ENCODE data around the gene C1QA.

DNA sequence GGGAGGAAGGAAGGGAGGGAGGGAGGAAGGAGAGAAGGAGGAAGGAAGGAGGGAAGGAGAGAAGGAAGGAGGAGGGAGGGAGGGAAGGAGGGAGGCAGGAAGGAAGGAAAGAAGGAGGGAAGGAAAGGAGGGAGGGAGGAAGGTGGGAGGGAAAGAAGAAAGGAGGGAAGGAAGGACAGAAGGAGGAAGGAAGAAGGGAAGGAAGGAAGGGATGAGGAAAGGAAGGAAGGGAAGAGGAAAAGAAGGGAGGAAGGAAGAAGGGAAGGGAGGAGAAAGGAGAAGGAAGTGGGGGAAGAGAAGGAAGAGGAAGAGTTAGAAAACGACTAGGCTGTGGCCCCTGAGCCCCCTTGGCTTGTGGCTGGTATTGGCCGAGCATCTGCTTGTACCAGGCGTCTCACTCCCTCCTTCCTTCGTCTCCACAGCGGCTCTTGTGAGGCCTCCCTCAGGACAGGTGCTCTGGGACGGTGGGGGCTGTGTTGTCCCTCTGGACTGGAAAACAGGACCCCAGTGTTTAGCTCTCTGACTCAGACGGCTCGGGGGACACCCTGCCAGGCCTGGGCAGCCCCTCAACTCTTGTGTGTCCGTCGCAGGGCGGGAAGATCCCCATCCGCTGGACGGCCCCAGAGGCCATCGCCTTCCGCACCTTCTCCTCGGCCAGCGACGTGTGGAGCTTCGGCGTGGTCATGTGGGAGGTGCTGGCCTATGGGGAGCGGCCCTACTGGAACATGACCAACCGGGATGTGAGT lies 36.2 kb upstream of the C1QA start:
- no peak for TF ChIP-seq POLR2A (IDR thresholded peaks at IDR 0.05)
- TF ChIP-seq, protein P1, sequence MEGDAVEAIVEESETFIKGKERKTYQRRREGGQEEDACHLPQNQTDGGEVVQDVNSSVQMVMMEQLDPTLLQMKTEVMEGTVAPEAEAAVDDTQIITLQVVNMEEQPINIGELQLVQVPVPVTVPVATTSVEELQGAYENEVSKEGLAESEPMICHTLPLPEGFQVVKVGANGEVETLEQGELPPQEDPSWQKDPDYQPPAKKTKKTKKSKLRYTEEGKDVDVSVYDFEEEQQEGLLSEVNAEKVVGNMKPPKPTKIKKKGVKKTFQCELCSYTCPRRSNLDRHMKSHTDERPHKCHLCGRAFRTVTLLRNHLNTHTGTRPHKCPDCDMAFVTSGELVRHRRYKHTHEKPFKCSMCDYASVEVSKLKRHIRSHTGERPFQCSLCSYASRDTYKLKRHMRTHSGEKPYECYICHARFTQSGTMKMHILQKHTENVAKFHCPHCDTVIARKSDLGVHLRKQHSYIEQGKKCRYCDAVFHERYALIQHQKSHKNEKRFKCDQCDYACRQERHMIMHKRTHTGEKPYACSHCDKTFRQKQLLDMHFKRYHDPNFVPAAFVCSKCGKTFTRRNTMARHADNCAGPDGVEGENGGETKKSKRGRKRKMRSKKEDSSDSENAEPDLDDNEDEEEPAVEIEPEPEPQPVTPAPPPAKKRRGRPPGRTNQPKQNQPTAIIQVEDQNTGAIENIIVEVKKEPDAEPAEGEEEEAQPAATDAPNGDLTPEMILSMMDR (IDR thresholded peaks at IDR 0.05): no peak
